Neural cell (in vitro differentiated cells): ENCODE measurements around the gene SDC1. TPM values are rescaled to one million over a fixed set of nuclear protein-coding genes. Genes with fewer than 3 reads are reported as not detected.

ENCODE experiments used
- H2AFZ ChIP-seq: fragments of 200-600, 300-800 bp; sonication (generic), shearing (Covaris generic); 2 replicates; pipeline ENCODE4 v1.6.0; 2014; ENCODE audit warnings: low read depth, mild to moderate bottlenecking, antibody characterized with exemption, low read length, moderate library complexity
- H3F3A ChIP-seq: fragments of 200-600 bp; shearing (Covaris generic); 2 replicates; pipeline ENCODE4 v1.6.1; 2016; ENCODE audit warnings: mild to moderate bottlenecking, moderate library complexity, mixed read lengths, antibody characterized with exemption, low read length; ENCODE audit not compliant: insufficient read depth, poor library complexity, severe bottlenecking
- H3K27ac ChIP-seq: fragments of 200-600, 300-800 bp; sonication (generic), shearing (Covaris generic); 2 replicates; pipeline ENCODE4 v1.5.1; 2014; ENCODE audit warnings: mild to moderate bottlenecking, low read length, moderate library complexity
- H3K27me3 ChIP-seq: fragments of 300-800, 200-600 bp; sonication (generic), shearing (Covaris generic); 2 replicates; pipeline ENCODE4 v1.6.0; 2014; ENCODE audit warnings: mild to moderate bottlenecking, low read depth, low read length, moderate library complexity; ENCODE audit not compliant: insufficient read depth
- H3K36me3 ChIP-seq: fragments of 300-800, 200-600 bp; sonication (generic), shearing (Covaris generic); 2 replicates; pipeline ENCODE4 v1.5.1; 2014; ENCODE audit warnings: mild to moderate bottlenecking, antibody characterized with exemption, low read length, moderate library complexity; ENCODE audit not compliant: insufficient read depth
- H3K4me2 ChIP-seq: fragments of 300-800, 200-600 bp; sonication (generic), shearing (Covaris generic); 2 replicates; pipeline ENCODE4 v1.6.0; 2014; ENCODE audit warnings: mild to moderate bottlenecking, low read length
- H3K4me3 ChIP-seq: fragments of 300-800, 200-600 bp; sonication (generic), shearing (Covaris generic); 2 replicates; pipeline ENCODE4 v1.5.1; 2014; ENCODE audit warnings: mild to moderate bottlenecking, low read length, moderate library complexity
- H3K79me2 ChIP-seq: fragments of 200-600 bp; shearing (Covaris generic); replicated peaks from 2 replicates; pipeline ENCODE4 v1.6.0; 2014; ENCODE audit warnings: mild to moderate bottlenecking, low read length, moderate library complexity; ENCODE audit not compliant: insufficient read depth
- H3K9ac ChIP-seq: fragments of 300-800, 200-600 bp; sonication (generic), shearing (Covaris generic); 2 replicates; pipeline ENCODE4 v1.6.1; 2016; ENCODE audit warnings: mild to moderate bottlenecking, low read length, mixed read lengths
- H3K9me2 ChIP-seq: fragments of 200-600 bp; shearing (Covaris generic); 2 replicates; pipeline ENCODE4 v1.6.1; 2016; ENCODE audit warnings: mild to moderate bottlenecking, low read length, mixed read lengths; ENCODE audit not compliant: insufficient read depth
- H3K9me3 ChIP-seq: fragments of 200-600, 300-800 bp; sonication (generic), shearing (Covaris generic); 2 replicates; pipeline ENCODE4 v1.6.1; 2016; ENCODE audit warnings: mild to moderate bottlenecking, mixed run types, low read length, moderate library complexity, mixed read lengths
- H4K20me1 ChIP-seq: fragments of 200-600 bp; shearing (Covaris generic); 2 replicates; pipeline ENCODE4 v1.6.1; 2016; ENCODE audit warnings: mild to moderate bottlenecking, mixed run types; ENCODE audit not compliant: insufficient read depth
- CTCF ChIP-seq: fragments of 450-650 bp; IDR thresholded peaks from 2 replicates; pipeline ENCODE4 v1.5.1; 2014; ENCODE audit warnings: antibody characterized with exemption, mild to moderate bottlenecking, moderate library complexity; ENCODE audit not compliant: poor library complexity, severe bottlenecking
- EP300 ChIP-seq: fragments of 450-650 bp; conservative IDR thresholded peaks from 2 replicates; pipeline ENCODE4 v1.6.1; 2014; ENCODE audit warnings: antibody characterized with exemption, mild to moderate bottlenecking, moderate library complexity; ENCODE audit not compliant: poor library complexity, severe bottlenecking
- EZH2 ChIP-seq: fragments of 200-600, 300-800 bp; shearing (Covaris generic), sonication (generic); IDR thresholded peaks from 2 replicates; pipeline ENCODE4 v1.6.1; 2014; ENCODE audit warnings: antibody characterized with exemption, low read length, borderline replicate concordance, mild to moderate bottlenecking; ENCODE audit not compliant: insufficient read depth, poor library complexity, severe bottlenecking
- MXI1 ChIP-seq: fragments of 450-650 bp; conservative IDR thresholded peaks from 2 replicates; pipeline ENCODE4 v1.6.1; 2014; ENCODE audit warnings: antibody characterized with exemption, mild to moderate bottlenecking; ENCODE audit not compliant: poor library complexity, severe bottlenecking
- POLR2AphosphoS5 ChIP-seq: IDR thresholded peaks from 2 replicates; pipeline ENCODE4 v1.6.1; 2012
- RAD21 ChIP-seq: fragments of 450-650 bp; conservative IDR thresholded peaks from 2 replicates; pipeline ENCODE4 v1.6.1; 2014; ENCODE audit warnings: antibody characterized with exemption, mild to moderate bottlenecking, moderate library complexity
- REST ChIP-seq: IDR thresholded peaks from 2 replicates; pipeline ENCODE4 v1.6.1; 2012; ENCODE audit warnings: borderline replicate concordance
- SMC3 ChIP-seq: fragments of 450-650 bp; conservative IDR thresholded peaks from 2 replicates; pipeline ENCODE4 v1.6.1; 2014; ENCODE audit warnings: antibody characterized with exemption, mild to moderate bottlenecking, moderate library complexity; ENCODE audit not compliant: poor library complexity
- TAF1 ChIP-seq: IDR thresholded peaks from 2 replicates; pipeline ENCODE4 v1.6.1; 2012; ENCODE audit warnings: low read depth
- polyA plus RNA-seq: library from polyadenylated mRNA; depleted of rRNA; stranded (reverse); fragments of >200 nt; gene quantifications from 2 replicates; pipeline ENCODE4 v1.2.3, GENCODE V29; 2014

The SDC1 gene
- polyA plus RNA-seq, 1 donor from 2014 or later = 14.9 TPM

- Histone ChIP-seq H3K36me3 (no peaks in the 10 kb centered on the region), H3K4me2 (no peak overlapping the region), H3K79me2 (no peaks in the 10 kb centered on the region), H3K27me3 (no peaks in the 10 kb centered on the region), H3K9ac (no peak overlapping the region), H3K27ac (no peak overlapping the region), H3K9me2 (no peaks in the 10 kb centered on the region), H3F3A (no peaks in the 10 kb centered on the region), H4K20me1 (no peaks in the 10 kb centered on the region), H2AFZ (no peak overlapping the region), H3K4me3 (no peak overlapping the region), H3K9me3 (peaks cover 3% of the 10 kb centered on the region)
- no peak for TF ChIP-seq EZH2
- TF ChIP-seq RAD21 = no peak
- no peak for TF ChIP-seq POLR2AphosphoS5
- TF ChIP-seq TAF1 = no peak
- no peak for TF ChIP-seq SMC3
- TF ChIP-seq CTCF = no peak
Measured at GRCh38 chr2:20231159-20231558, 6.2 kb upstream of the SDC1 start.

GRCh38 chr2:20230114-20230425 lies 5.1 kb upstream of the SDC1 start:
- Histone ChIP-seq H3K4me2 (no peak overlapping the region), H3F3A (no peaks in the 10 kb centered on the region), H3K27ac (no peak overlapping the region), H3K9ac (no peak overlapping the region), H3K4me3 (no peak overlapping the region), H3K9me2 (no peaks in the 10 kb centered on the region), H3K79me2 (no peaks in the 10 kb centered on the region), H2AFZ (no peak overlapping the region), H3K36me3 (no peaks in the 10 kb centered on the region), H3K27me3 (no peaks in the 10 kb centered on the region), H3K9me3 (peaks cover 3% of the 10 kb centered on the region), H4K20me1 (no peaks in the 10 kb centered on the region)
- TF ChIP-seq RAD21 (no peak), POLR2AphosphoS5 (no peak), MXI1 (no peak), CTCF (no peak), EP300 (no peak), TAF1 (no peak), SMC3 (no peak), EZH2 (no peak), REST (no peak)
